Panc1 (cell line): Measurements from ENCODE around the gene IPO5. TPM values are rescaled to one million over a fixed set of nuclear protein-coding genes. Genes with fewer than 3 reads are reported as not detected.

Experiments
- ATAC-seq: fragments of 200-7000 bp; cut with Tn5 transposase; 2 replicates; pipeline ENCODE4 v1.9.1; 2020; ENCODE audit warnings: mild to moderate bottlenecking, moderate library complexity
- BruUV-seq: library from RNA; stranded (reverse); fragments of 400-500 nt; replicated peaks from 2 replicates; lab custom pipeline; 2021; lab: Mats Ljungman, UMichigan
- CTCF ChIA-PET: fragments of 300-600 bp; sonication (Branson Sonifier 250); formaldehyde crosslinking; loops from one replicate; lab custom pipeline; 2022; ENCODE audit warnings: antibody characterized with exemption; lab: Charles Lee
- POLR2A ChIA-PET: fragments of 300-600 bp; sonication (Branson Sonifier 250); formaldehyde crosslinking; loops from one replicate; lab custom pipeline; 2022; ENCODE audit warnings: antibody characterized with exemption; lab: Charles Lee
- DNase-seq: peaks from one replicate; pipeline ENCODE4 v3.0.0-alpha.2; 2010; ENCODE audit warnings: low read depth, low spot score
- H3K27ac ChIP-seq: 2 replicates; pipeline ENCODE4 v1.5.1; 2011; ENCODE audit warnings: mild to moderate bottlenecking, low read length, inconsistent platforms
- H3K27me3 ChIP-seq: fragments of 200-500 bp; sonication (Bioruptor generic); 2 replicates; pipeline ENCODE4 v1.6.0; 2014; ENCODE audit warnings: low read length, inconsistent platforms; ENCODE audit not compliant: control insufficient read depth, insufficient read depth
- H3K36me3 ChIP-seq: fragments of 200-500 bp; sonication (Bioruptor generic); 2 replicates; pipeline ENCODE4 v1.5.1; 2014; ENCODE audit warnings: inconsistent platforms, mild to moderate bottlenecking, low read length, moderate library complexity; ENCODE audit not compliant: control insufficient read depth, insufficient read depth
- H3K4me1 ChIP-seq: 2 replicates; pipeline ENCODE4 v1.5.1; 2011; ENCODE audit warnings: inconsistent platforms, mild to moderate bottlenecking, low read length, moderate library complexity; ENCODE audit not compliant: control insufficient read depth, insufficient read depth
- H3K4me3 ChIP-seq, 2 experiments: 2 replicates each; pipeline ENCODE4 v1.5.1; 2011 to 2012; ENCODE audit warnings: low read depth in 2 of 2, low read length in 2 of 2, mild to moderate bottlenecking in 2 of 2, inconsistent platforms in 1 of 2, moderate library complexity in 1 of 2
- H3K9me3 ChIP-seq: fragments of 200-500 bp; sonication (Bioruptor generic); 2 replicates; pipeline ENCODE4 v1.5.1; 2014; ENCODE audit warnings: low read depth, mild to moderate bottlenecking, inconsistent platforms, low read length, moderate library complexity; ENCODE audit not compliant: control insufficient read depth, insufficient read depth
- POLR2AphosphoS5 ChIP-seq: IDR thresholded peaks from 2 replicates; pipeline ENCODE4 v1.6.1; 2012; ENCODE audit warnings: mild to moderate bottlenecking, low read depth, low read length, moderate library complexity
- SIN3A ChIP-seq: IDR thresholded peaks from 2 replicates; pipeline ENCODE4 v1.6.1; 2012; ENCODE audit warnings: low read depth, mild to moderate bottlenecking, low read length, moderate library complexity, borderline replicate concordance; ENCODE audit not compliant: insufficient read depth
- TCF7L2 ChIP-seq: IDR thresholded peaks from 2 replicates; pipeline ENCODE4 v1.6.1; 2011; ENCODE audit warnings: mild to moderate bottlenecking, low read depth, low read length, inconsistent platforms
- in situ Hi-C: cut with HindIII; loops from 2 replicates; pipeline ENCODE4 v1.10.0; 2016; ENCODE audit warnings: low sequenced_read_pairs, low pct_unique_long_range_greater_than_20kb
- intact Hi-C: fragments of 100-400 bp; cut with micrococcal nuclease; formaldehyde crosslinking; loops from one replicate; pipeline ENCODE4 v1.10.0; 2022; ENCODE audit not compliant: unreplicated experiment
- total RNA-seq: library from RNA; stranded (reverse); gene quantifications from one replicate; pipeline ENCODE4 v1.2.1, GENCODE V29; 2021; ENCODE audit not compliant: unreplicated experiment
- TF ChIP-seq, protein P1 (sequence below), 2 experiments: IDR thresholded peaks; 2 replicates each; pipeline ENCODE4 v1.6.1; 2011 to 2012; ENCODE audit warnings: low read depth in 2 of 2, control low read depth in 1 of 2, low read length in 1 of 2, mild to moderate bottlenecking in 1 of 2, moderate library complexity in 1 of 2; ENCODE audit not compliant: insufficient read depth in 1 of 2
- TF ChIP-seq, protein P2 (sequence below): fragments of 450-650 bp; IDR thresholded peaks from 2 replicates; pipeline ENCODE4 v1.5.1; 2017; ENCODE audit warnings: mild to moderate bottlenecking

IPO5 gene
- total RNA-seq, 1 experiment from 2014 or later: 122 TPM

DNA sequence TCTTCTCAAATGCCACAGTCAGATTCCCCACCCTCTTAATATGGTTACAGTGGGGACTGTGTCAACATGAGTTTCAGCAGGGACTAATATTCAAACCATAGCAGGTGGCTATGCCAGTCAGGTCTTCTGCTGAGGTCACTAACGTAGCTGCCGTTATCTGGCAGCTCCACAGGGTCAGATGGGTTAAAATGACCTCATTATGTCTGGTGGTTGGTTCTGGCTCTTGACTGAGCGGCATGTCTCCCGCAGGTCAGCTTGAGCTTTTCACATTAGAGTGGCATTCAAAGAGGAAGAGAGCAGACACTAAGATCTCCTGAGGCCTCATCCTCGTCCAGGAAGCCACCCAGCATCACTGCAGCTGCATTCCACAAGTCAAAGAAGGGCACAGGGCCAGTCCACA lies 21.4 kb upstream of the IPO5 start:
- Histone ChIP-seq H3K27me3 (no peaks in the 10 kb centered on the region), H3K36me3 (no peaks in the 10 kb centered on the region), H3K4me3 (no peak overlapping the region), H3K9me3 (no peaks in the 10 kb centered on the region), H3K27ac (no peak overlapping the region), H3K4me1 (no peaks in the 10 kb centered on the region)
- POLR2A ChIA-PET: no interaction called here
- CTCF ChIA-PET: interaction anchor here (0.5 kb wide), 1 partner anchor 235 kb away, joined by 7 read pairs; no protein-coding TSS in a partner anchor
- no TSS peak for BruUV-seq
- DNase-seq (no peak), ATAC-seq (no peak)
- intact Hi-C loops: no loop called here
- in situ Hi-C loops: no loop called here
- no peak for TF ChIP-seq POLR2AphosphoS5
- no peak for TF ChIP-seq TCF7L2
- TF ChIP-seq, protein P1, sequence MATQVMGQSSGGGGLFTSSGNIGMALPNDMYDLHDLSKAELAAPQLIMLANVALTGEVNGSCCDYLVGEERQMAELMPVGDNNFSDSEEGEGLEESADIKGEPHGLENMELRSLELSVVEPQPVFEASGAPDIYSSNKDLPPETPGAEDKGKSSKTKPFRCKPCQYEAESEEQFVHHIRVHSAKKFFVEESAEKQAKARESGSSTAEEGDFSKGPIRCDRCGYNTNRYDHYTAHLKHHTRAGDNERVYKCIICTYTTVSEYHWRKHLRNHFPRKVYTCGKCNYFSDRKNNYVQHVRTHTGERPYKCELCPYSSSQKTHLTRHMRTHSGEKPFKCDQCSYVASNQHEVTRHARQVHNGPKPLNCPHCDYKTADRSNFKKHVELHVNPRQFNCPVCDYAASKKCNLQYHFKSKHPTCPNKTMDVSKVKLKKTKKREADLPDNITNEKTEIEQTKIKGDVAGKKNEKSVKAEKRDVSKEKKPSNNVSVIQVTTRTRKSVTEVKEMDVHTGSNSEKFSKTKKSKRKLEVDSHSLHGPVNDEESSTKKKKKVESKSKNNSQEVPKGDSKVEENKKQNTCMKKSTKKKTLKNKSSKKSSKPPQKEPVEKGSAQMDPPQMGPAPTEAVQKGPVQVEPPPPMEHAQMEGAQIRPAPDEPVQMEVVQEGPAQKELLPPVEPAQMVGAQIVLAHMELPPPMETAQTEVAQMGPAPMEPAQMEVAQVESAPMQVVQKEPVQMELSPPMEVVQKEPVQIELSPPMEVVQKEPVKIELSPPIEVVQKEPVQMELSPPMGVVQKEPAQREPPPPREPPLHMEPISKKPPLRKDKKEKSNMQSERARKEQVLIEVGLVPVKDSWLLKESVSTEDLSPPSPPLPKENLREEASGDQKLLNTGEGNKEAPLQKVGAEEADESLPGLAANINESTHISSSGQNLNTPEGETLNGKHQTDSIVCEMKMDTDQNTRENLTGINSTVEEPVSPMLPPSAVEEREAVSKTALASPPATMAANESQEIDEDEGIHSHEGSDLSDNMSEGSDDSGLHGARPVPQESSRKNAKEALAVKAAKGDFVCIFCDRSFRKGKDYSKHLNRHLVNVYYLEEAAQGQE (IDR thresholded peaks at IDR 0.05; ENCODE audit: insufficient read depth in 1 of 2, low read depth in 2 of 2, low read length in 1 of 2): no peak
- TF ChIP-seq, protein P2, sequence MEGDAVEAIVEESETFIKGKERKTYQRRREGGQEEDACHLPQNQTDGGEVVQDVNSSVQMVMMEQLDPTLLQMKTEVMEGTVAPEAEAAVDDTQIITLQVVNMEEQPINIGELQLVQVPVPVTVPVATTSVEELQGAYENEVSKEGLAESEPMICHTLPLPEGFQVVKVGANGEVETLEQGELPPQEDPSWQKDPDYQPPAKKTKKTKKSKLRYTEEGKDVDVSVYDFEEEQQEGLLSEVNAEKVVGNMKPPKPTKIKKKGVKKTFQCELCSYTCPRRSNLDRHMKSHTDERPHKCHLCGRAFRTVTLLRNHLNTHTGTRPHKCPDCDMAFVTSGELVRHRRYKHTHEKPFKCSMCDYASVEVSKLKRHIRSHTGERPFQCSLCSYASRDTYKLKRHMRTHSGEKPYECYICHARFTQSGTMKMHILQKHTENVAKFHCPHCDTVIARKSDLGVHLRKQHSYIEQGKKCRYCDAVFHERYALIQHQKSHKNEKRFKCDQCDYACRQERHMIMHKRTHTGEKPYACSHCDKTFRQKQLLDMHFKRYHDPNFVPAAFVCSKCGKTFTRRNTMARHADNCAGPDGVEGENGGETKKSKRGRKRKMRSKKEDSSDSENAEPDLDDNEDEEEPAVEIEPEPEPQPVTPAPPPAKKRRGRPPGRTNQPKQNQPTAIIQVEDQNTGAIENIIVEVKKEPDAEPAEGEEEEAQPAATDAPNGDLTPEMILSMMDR: no peak
- no peak for TF ChIP-seq SIN3A

DNA sequence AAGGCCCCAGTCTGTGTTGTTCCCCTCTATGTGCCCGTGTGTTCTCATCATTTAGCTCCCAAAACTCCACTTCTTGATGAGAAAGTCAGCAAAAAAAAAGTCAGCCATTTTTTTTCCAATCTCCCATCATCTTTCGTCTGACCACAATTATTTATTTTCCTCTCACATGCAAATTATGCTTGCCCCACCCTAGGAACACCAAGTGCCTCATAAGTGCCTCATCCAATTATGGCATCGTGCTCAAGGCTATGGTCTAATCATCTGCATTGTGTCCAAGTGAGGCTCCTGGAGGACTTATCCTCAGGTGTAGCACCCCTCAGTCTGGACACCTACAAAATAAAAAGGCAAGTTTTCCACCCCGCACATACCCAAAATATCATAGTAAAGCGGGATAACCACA lies 20.8 kb upstream of the IPO5 start:
- in situ Hi-C loops: no loop called here
- intact Hi-C loops: no loop called here
- H3K36me3 ChIP-seq: no peaks in the 10 kb centered on the region
- DNase-seq (no peak), ATAC-seq (no peak)
- H3K4me1 ChIP-seq: no peaks in the 10 kb centered on the region
- no peak overlapping the region for H3K4me3 ChIP-seq
- ChIA-PET POLR2A (no interaction called here), CTCF (interaction anchor here (0.5 kb wide), 1 partner anchor 234 kb away, joined by 7 read pairs; no protein-coding TSS in a partner anchor)
- TF ChIP-seq, protein P2: no peak
- no peak for TF ChIP-seq SIN3A
- TF ChIP-seq, protein P1 (IDR thresholded peaks at IDR 0.05; ENCODE audit: insufficient read depth in 1 of 2, low read depth in 2 of 2, low read length in 1 of 2): no peak
- TF ChIP-seq POLR2AphosphoS5: no peak
- TF ChIP-seq TCF7L2: no peak
- no peaks in the 10 kb centered on the region for H3K9me3 ChIP-seq
- H3K27me3 ChIP-seq: no peaks in the 10 kb centered on the region
- no TSS peak for BruUV-seq
- H3K27ac ChIP-seq: no peak overlapping the region
